CD4-positive, alpha-beta memory T cell (primary cell): ENCODE measurements around the gene C17orf100. TPM values are rescaled to one million over a fixed set of nuclear protein-coding genes. Genes with fewer than 3 reads are reported as not detected.

Experiments used
- CTCF ChIA-PET: fragments of 350-600 bp; sonication (Branson Sonifier 250); formaldehyde crosslinking; loops from one replicate; lab custom pipeline; 2021; ENCODE audit warnings: inconsistent platforms; ENCODE audit not compliant: partially characterized antibody; lab: Charles Lee
- POLR2A ChIA-PET: fragments of 350-600 bp; sonication (Branson Sonifier 250); formaldehyde crosslinking; loops from one replicate; lab custom pipeline; 2021; ENCODE audit not compliant: partially characterized antibody; lab: Charles Lee
- DNase-seq, 5 donors: peaks; one replicate each; pipeline versions ENCODE4 v3.0.0 to v3.0.0-alpha.2; 2020 to 2022; ENCODE audit warnings: mixed read lengths in 1 of 5
- H3K27ac ChIP-seq: one replicate; pipeline ENCODE4 v1.7.0; 2013; ENCODE audit warnings: low read depth, low read length
- H3K27me3 ChIP-seq: 2 replicates; pipeline ENCODE4 v1.7.0; 2013; ENCODE audit warnings: mild to moderate bottlenecking, low read length, moderate library complexity; ENCODE audit not compliant: insufficient read depth
- H3K36me3 ChIP-seq: 2 replicates; pipeline ENCODE4 v1.7.0; 2013; ENCODE audit warnings: mild to moderate bottlenecking, low read length, moderate library complexity; ENCODE audit not compliant: insufficient read depth
- H3K4me1 ChIP-seq: 2 replicates; pipeline ENCODE4 v1.7.0; 2013; ENCODE audit warnings: mild to moderate bottlenecking, low read length, moderate library complexity; ENCODE audit not compliant: insufficient read depth
- H3K4me3 ChIP-seq, 2 donors: one replicate each; pipeline ENCODE4 v1.7.0; 2013; ENCODE audit warnings: low read length in 2 of 2, mild to moderate bottlenecking in 1 of 2
- H3K9me3 ChIP-seq, 2 donors: one replicate each; pipeline ENCODE4 v1.7.0; 2013; ENCODE audit warnings: low read length in 2 of 2, control low read depth in 1 of 2; ENCODE audit not compliant: control insufficient read depth in 1 of 2
- H3K27ac Mint-ChIP-seq, 7 donors: one replicate each; pipeline ENCODE4 v1.8.0; 2020 to 2021; ENCODE audit warnings: mixed read lengths in 7 of 7, mild to moderate bottlenecking in 6 of 7, inconsistent platforms in 3 of 7, moderate library complexity in 3 of 7
- H3K27me3 Mint-ChIP-seq, 2 donors: one replicate each; pipeline ENCODE4 v1.8.0; 2020 to 2021; ENCODE audit warnings: mixed read lengths in 2 of 2
- H3K36me3 Mint-ChIP-seq, 2 donors: one replicate each; pipeline ENCODE4 v1.8.0; 2020 to 2021; ENCODE audit warnings: mixed read lengths in 2 of 2, inconsistent platforms in 1 of 2, mild to moderate bottlenecking in 1 of 2
- H3K4me1 Mint-ChIP-seq, 4 donors: one replicate each; pipeline ENCODE4 v1.8.0; 2020 to 2021; ENCODE audit warnings: mixed read lengths in 4 of 4, mild to moderate bottlenecking in 1 of 4
- H3K4me3 Mint-ChIP-seq, 8 donors: one replicate each; pipeline ENCODE4 v1.8.0; 2020 to 2021; ENCODE audit warnings: mixed read lengths in 8 of 8, mild to moderate bottlenecking in 7 of 8, moderate library complexity in 6 of 8, inconsistent platforms in 3 of 8
- H3K9me3 Mint-ChIP-seq, 8 donors: one replicate each; pipeline ENCODE4 v1.8.0; 2020 to 2021; ENCODE audit warnings: mixed read lengths in 8 of 8, mild to moderate bottlenecking in 5 of 8, inconsistent platforms in 3 of 8, moderate library complexity in 1 of 8
- intact Hi-C: fragments of 100-400 bp; cut with micrococcal nuclease; formaldehyde crosslinking; loops from one replicate; pipeline ENCODE4 v1.15.1; 2023
- polyA plus RNA-seq, 2 donors: library from polyadenylated mRNA; unstranded; fragments of 300-500 nt; fragmentation: Illumina TruSeq; gene quantifications; one replicate each; pipeline ENCODE4 v1.2.3, GENCODE V29; 2021
- total RNA-seq, 2 experiments: library from RNA; stranded (reverse); gene quantifications; one replicate each; pipeline ENCODE4 v1.2.3, GENCODE V29; 2021

C17orf100 gene
- total and polyA plus RNA-seq, 4 experiments from 2014 or later = 4.0 to 4.7 (median 4.3) TPM

GRCh38 chr17:6636616-6637457 lies 14.7 kb upstream of the C17orf100 start:
- Mint-ChIP-seq H3K36me3 (peaks cover 32 to 39% of the 10 kb centered on the region in 2 donors), H3K4me3 (peak overlapping the region in 2 of 8 donors; percentile 48 to 58), H3K4me1 (peaks cover 11 to 39% (median 28%) of the 10 kb centered on the region in 4 donors), H3K27ac (peak overlapping the region in 1 of 7 donors; percentile 83), H3K9me3 (no peaks in the 10 kb centered on the region), H3K27me3 (no peaks in the 10 kb centered on the region)
- Histone ChIP-seq H3K4me1 (peaks cover 18% of the 10 kb centered on the region), H3K36me3 (peaks cover 11% of the 10 kb centered on the region), H3K4me3 (no peak overlapping the region), H3K27ac (no peak overlapping the region), H3K9me3 (no peaks in the 10 kb centered on the region), H3K27me3 (no peaks in the 10 kb centered on the region)
- ChIA-PET CTCF (no interaction called here), POLR2A (no interaction called here)
- intact Hi-C loops = no loop called here
- no peak for DNase-seq

GRCh38 chr17:6637458-6637840 lies 14.1 kb upstream of the C17orf100 start:
- DNase-seq = no peak
- peaks cover 25% of the 10 kb centered on the region for H3K4me1 ChIP-seq
- peaks cover 10 to 45% (median 34%) of the 10 kb centered on the region in 4 donors for H3K4me1 Mint-ChIP-seq
- H3K27me3 Mint-ChIP-seq = no peaks in the 10 kb centered on the region
- H3K9me3 ChIP-seq = no peaks in the 10 kb centered on the region
- ChIA-PET CTCF (no interaction called here), POLR2A (interaction anchor here (1.3 to 5.6 kb wide), 2 partner anchors 13 to 22 kb away, joined by 3 to 78 read pairs; partner anchors contain the start of genes C17orf100 and MED31)
- no peaks in the 10 kb centered on the region for H3K9me3 Mint-ChIP-seq
- H3K4me3 ChIP-seq = no peak overlapping the region
- H3K27ac ChIP-seq = no peak overlapping the region
- intact Hi-C loops = no loop called here
- H3K36me3 ChIP-seq = peaks cover 11% of the 10 kb centered on the region
- peak overlapping the region in 3 of 8 donors; percentile 20 to 58 (median 48) for H3K4me3 Mint-ChIP-seq
- no peaks in the 10 kb centered on the region for H3K27me3 ChIP-seq
- peak overlapping the region in 1 of 7 donors; percentile 70 for H3K27ac Mint-ChIP-seq
- H3K36me3 Mint-ChIP-seq = peaks cover 28 to 34% of the 10 kb centered on the region in 2 donors

GRCh38 chr17:6638046-6638908 lies 13.3 kb upstream of the C17orf100 start:
- no peaks in the 10 kb centered on the region for H3K27me3 ChIP-seq
- H3K4me3 ChIP-seq = no peak overlapping the region
- intact Hi-C loops = no loop called here
- peak in 1 of 5 donors; percentile 36 for DNase-seq
- no peak overlapping the region for H3K27ac ChIP-seq
- CTCF ChIA-PET = no interaction called here
- H3K27me3 Mint-ChIP-seq = no peaks in the 10 kb centered on the region
- H3K27ac Mint-ChIP-seq = peak overlapping the region in 5 of 7 donors; percentile 74 to 96 (median 77)
- H3K4me1 Mint-ChIP-seq = peaks cover 12 to 51% (median 36%) of the 10 kb centered on the region in 4 donors
- peaks cover 8% of the 10 kb centered on the region for H3K36me3 ChIP-seq
- POLR2A ChIA-PET = interaction anchor here (1.3 to 5.6 kb wide), 2 partner anchors 12 to 23 kb away, joined by 3 to 78 read pairs; partner anchors contain the start of genes C17orf100 and MED31
- H3K36me3 Mint-ChIP-seq = peaks cover 20 to 30% of the 10 kb centered on the region in 2 donors
- peak overlapping the region in 7 of 8 donors; percentile 40 to 98 (median 81) for H3K4me3 Mint-ChIP-seq
- no peaks in the 10 kb centered on the region for H3K9me3 ChIP-seq
- peaks cover 33% of the 10 kb centered on the region for H3K4me1 ChIP-seq
- H3K9me3 Mint-ChIP-seq = no peaks in the 10 kb centered on the region

- peaks cover 12 to 55% (median 36%) of the 10 kb centered on the region in 4 donors for H3K4me1 Mint-ChIP-seq
- H3K27me3 ChIP-seq = no peaks in the 10 kb centered on the region
- H3K27ac ChIP-seq = peak overlapping the region; percentile 81
- H3K4me1 ChIP-seq = peaks cover 40% of the 10 kb centered on the region
- no peaks in the 10 kb centered on the region for H3K9me3 Mint-ChIP-seq
- peak in 1 of 5 donors; percentile 33 for DNase-seq
- H3K36me3 Mint-ChIP-seq = peaks cover 16 to 32% of the 10 kb centered on the region in 2 donors
- no peaks in the 10 kb centered on the region for H3K9me3 ChIP-seq
- no peaks in the 10 kb centered on the region for H3K27me3 Mint-ChIP-seq
- CTCF ChIA-PET = no interaction called here
- H3K4me3 Mint-ChIP-seq = peak overlapping the region; percentile 95 to 98 (median 96)
- POLR2A ChIA-PET = interaction anchor here (1.0 to 5.6 kb wide), 4 partner anchors 9 to 166 kb away, joined by 3 to 78 read pairs (median 16); partner anchors contain the start of genes C17orf100 and MED31
- H3K36me3 ChIP-seq = peaks cover 8% of the 10 kb centered on the region
- intact Hi-C loops = no loop called here
- H3K4me3 ChIP-seq = peak overlapping the region; percentile 17 to 94
- H3K27ac Mint-ChIP-seq = peak overlapping the region; percentile 23 to 99 (median 86)
Observed at GRCh38 chr17:6639014-6639585, 12.5 kb upstream of the C17orf100 start.

GRCh38 chr17:6639586-6640535 lies 11.7 kb upstream of the C17orf100 start:
- CTCF ChIA-PET = no interaction called here
- Mint-ChIP-seq H3K36me3 (peaks cover 16 to 34% of the 10 kb centered on the region in 2 donors), H3K27me3 (no peaks in the 10 kb centered on the region), H3K27ac (peak overlapping the region; percentile 96 to 99 (median 98)), H3K9me3 (no peaks in the 10 kb centered on the region), H3K4me3 (peak overlapping the region; percentile 95 to 98 (median 96)), H3K4me1 (peaks cover 16 to 61% (median 40%) of the 10 kb centered on the region in 4 donors)
- peak in 1 of 5 donors; percentile 53 for DNase-seq
- Histone ChIP-seq H3K27ac (peak overlapping the region; percentile 81), H3K4me1 (peaks cover 40% of the 10 kb centered on the region), H3K27me3 (no peaks in the 10 kb centered on the region), H3K36me3 (peaks cover 8% of the 10 kb centered on the region), H3K4me3 (peak overlapping the region; percentile 74 to 94), H3K9me3 (no peaks in the 10 kb centered on the region)
- intact Hi-C loops = loop anchor here (1.0 to 10.0 kb wide), 4 partner anchors 11 to 1055 kb away; partner anchors contain the start of genes C17orf100, MED31, NLRP1 and XAF1
- POLR2A ChIA-PET = interaction anchor here (1.0 to 5.6 kb wide), 7 partner anchors 9 to 598 kb away, joined by 3 to 78 read pairs (median 3); partner anchors contain the start of genes C17orf100, MED31 and XAF1
